ENCODE results near the gene SGSH.

DNA sequence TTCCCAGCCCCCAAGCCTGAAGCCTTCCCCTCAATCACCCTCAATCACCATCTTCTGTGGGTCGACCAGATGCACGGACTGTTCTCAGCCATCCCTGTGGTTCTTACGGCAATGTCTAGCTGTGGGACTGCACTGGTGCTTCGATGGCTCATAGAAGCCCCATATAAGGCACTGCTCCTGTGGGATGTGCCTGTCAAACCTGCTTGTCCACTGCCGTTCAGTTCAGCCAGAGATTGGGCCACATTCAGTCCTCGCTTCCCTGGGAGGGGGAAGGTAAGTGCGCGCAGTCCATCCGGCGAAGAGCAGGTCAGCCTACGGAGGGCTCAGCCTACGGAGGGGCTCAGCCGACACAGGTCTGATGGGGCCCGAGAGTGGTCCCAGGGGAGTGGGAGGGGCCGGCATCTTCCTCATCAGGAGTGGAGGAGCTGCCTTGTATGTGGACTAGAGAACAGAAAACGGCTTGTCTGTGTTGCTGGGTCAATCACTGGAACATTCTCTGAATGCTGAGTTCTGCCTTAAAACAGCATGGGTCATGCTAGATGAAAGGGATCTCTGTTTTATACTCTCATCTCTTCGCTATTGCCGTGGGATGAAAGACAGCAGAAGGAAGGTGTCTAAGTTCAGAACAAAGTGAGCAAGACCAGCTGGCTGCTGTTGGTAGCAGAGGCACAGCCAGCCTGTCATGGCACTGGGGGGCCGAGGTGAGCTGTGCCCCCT lies 50.2 kb downstream of the SGSH start, which contains the start of gene CARD14:
- TF ChIP-seq, protein P1, sequence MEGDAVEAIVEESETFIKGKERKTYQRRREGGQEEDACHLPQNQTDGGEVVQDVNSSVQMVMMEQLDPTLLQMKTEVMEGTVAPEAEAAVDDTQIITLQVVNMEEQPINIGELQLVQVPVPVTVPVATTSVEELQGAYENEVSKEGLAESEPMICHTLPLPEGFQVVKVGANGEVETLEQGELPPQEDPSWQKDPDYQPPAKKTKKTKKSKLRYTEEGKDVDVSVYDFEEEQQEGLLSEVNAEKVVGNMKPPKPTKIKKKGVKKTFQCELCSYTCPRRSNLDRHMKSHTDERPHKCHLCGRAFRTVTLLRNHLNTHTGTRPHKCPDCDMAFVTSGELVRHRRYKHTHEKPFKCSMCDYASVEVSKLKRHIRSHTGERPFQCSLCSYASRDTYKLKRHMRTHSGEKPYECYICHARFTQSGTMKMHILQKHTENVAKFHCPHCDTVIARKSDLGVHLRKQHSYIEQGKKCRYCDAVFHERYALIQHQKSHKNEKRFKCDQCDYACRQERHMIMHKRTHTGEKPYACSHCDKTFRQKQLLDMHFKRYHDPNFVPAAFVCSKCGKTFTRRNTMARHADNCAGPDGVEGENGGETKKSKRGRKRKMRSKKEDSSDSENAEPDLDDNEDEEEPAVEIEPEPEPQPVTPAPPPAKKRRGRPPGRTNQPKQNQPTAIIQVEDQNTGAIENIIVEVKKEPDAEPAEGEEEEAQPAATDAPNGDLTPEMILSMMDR (IDR thresholded peaks at IDR 0.05), result no peak
- TF ChIP-seq POLR2A (IDR thresholded peaks at IDR 0.05), result no peak

All from testis (tissue), 2 donors.